ENCODE data around the gene UBLCP1. TPM values are rescaled to one million over a fixed set of nuclear protein-coding genes. Genes with fewer than 3 reads are reported as not detected.

Gene UBLCP1
- total and polyA plus RNA-seq, 12 donors = 11.3 to 27.2 (median 21.2) TPM

GRCh38 chr5:159241946-159242552 is 21.0 kb upstream of the UBLCP1 start:
- H3K4me1 ChIP-seq (replicated peaks in 1 of 2) = no peaks in the 10 kb centered on the region
- no peak overlapping the region for H3K4me3 ChIP-seq
- H3K9me3 ChIP-seq (replicated peaks in 1 of 3) = no peaks in the 10 kb centered on the region
- DNase-seq = no peak
- H3K27ac ChIP-seq = no peak overlapping the region
- intact Hi-C loops (cut with DNase I) = no loop called here
- TF ChIP-seq POLR2A (IDR thresholded peaks at IDR 0.05) (no peak), CTCF (IDR thresholded peaks at IDR 0.05) (no peak)
- no peaks in the 10 kb centered on the region for H3K36me3 ChIP-seq (replicated peaks in 1 of 2)
- WGBS, 4 donors = 53 to 64% (median 56%) methylated on average over 2 of the region's 2 CpGs
- no peaks in the 10 kb centered on the region for H3K27me3 ChIP-seq

GRCh38 chr5:159242656-159243055 is 20.4 kb upstream of the UBLCP1 start:
- TF ChIP-seq CTCF (IDR thresholded peaks at IDR 0.05) = no peak
- no peak for TF ChIP-seq POLR2A (IDR thresholded peaks at IDR 0.05)
- Histone ChIP-seq H3K27ac (no peak overlapping the region), H3K4me3 (no peak overlapping the region), H3K4me1 (replicated peaks in 1 of 2) (no peaks in the 10 kb centered on the region), H3K36me3 (replicated peaks in 1 of 2) (no peaks in the 10 kb centered on the region), H3K27me3 (no peaks in the 10 kb centered on the region), H3K9me3 (replicated peaks in 1 of 3) (no peaks in the 10 kb centered on the region)
- WGBS, 4 donors = 53 to 59% (median 57%) methylated on average over 4 of the region's 4 CpGs
- DNase-seq = no peak
- intact Hi-C loops (cut with DNase I) = no loop called here

- intact Hi-C loops (cut with DNase I) = no loop called here
Measured at GRCh38 chr5:159243385-159243784, 19.7 kb upstream of the UBLCP1 start.

GRCh38 chr5:159244163-159244562 is 18.9 kb upstream of the UBLCP1 start:
- intact Hi-C loops (cut with DNase I) = no loop called here
- no peak overlapping the region for H3K4me3 ChIP-seq
- H3K9me3 ChIP-seq (replicated peaks in 1 of 3) = no peaks in the 10 kb centered on the region
- H3K27ac ChIP-seq = no peak overlapping the region
- H3K4me1 ChIP-seq (replicated peaks in 1 of 2) = no peaks in the 10 kb centered on the region
- no peak for DNase-seq
- H3K36me3 ChIP-seq (replicated peaks in 1 of 2) = no peaks in the 10 kb centered on the region
- WGBS, 4 donors = 64 to 66% (median 66%) methylated on average over 3 of the region's 3 CpGs
- no peaks in the 10 kb centered on the region for H3K27me3 ChIP-seq
- TF ChIP-seq CTCF (IDR thresholded peaks at IDR 0.05) = no peak

More at GRCh38 chr5:159243385-159243784, 19.7 kb upstream of the UBLCP1 start:
- H3K36me3 ChIP-seq (replicated peaks in 1 of 2) = no peaks in the 10 kb centered on the region
- TF ChIP-seq POLR2A (IDR thresholded peaks at IDR 0.05) = no peak
- no peak for TF ChIP-seq CTCF (IDR thresholded peaks at IDR 0.05)
- H3K4me1 ChIP-seq (replicated peaks in 1 of 2) = no peaks in the 10 kb centered on the region
- H3K9me3 ChIP-seq (replicated peaks in 1 of 3) = no peaks in the 10 kb centered on the region
- no peak overlapping the region for H3K4me3 ChIP-seq
- no peak overlapping the region for H3K27ac ChIP-seq
- no peak for DNase-seq
- no peaks in the 10 kb centered on the region for H3K27me3 ChIP-seq
